ENCODE measurements around the gene MAPK14. TPM values are rescaled to one million over a fixed set of nuclear protein-coding genes. Genes with fewer than 3 reads are reported as not detected.

MAPK14 gene
- total RNA-seq, 1 experiment from 2014 or later: 60.9 TPM

DNA sequence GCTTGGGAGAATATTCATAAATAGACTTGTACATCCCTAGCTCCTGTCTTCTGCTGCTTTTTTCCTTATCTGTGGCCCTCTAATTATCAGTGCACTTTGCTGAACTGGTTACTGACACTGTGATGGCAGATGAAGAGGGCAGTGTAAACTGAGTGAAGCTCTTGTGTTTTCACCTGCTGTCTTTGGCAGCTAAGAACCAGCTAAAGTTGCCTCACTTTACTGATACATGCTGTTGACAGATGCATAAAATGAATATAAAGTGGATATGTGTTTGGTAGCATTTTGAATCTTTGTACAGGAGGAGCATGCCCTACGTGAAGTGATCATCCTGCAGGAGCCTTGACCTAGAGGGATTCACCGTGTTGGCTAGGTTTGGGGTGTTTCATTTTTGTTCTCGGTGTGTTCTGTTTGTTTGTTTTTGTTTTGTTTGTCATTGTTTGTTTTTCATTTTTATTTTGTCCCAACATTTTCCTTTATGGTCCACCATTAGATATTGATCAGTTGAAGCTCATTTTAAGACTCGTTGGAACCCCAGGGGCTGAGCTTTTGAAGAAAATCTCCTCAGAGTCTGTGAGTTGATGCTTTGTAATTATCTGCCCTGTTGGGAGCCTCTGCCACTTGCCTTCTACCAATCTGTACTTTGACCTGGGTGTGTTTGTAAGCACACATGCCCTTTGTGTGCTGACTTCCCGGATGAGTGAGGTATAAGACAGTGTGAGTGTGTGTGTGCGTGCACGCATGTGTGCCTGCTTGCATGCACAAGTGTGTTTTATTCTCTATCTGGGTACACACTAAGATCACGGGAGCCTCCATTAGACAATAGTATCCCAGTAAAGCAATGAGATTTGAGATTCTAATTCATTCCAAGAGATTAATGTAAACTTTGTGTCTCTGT is 68.1 kb downstream of the MAPK14 start:
- no TSS peak for BruUV-seq (replicated peaks)
- Mint-ChIP-seq H3K4me1 (ENCODE audit: low read depth, unreplicated experiment) (peaks cover 27% of the 10 kb centered on the region), H3K4me3 (ENCODE audit: low read depth, unreplicated experiment) (peak overlapping the region; percentile 58), H3K9me3 (ENCODE audit: low read depth, unreplicated experiment) (no peaks in the 10 kb centered on the region), H3K27me3 (ENCODE audit: unreplicated experiment) (no peaks in the 10 kb centered on the region), H3K27ac (ENCODE audit: unreplicated experiment) (peak overlapping the region; percentile 89), H3K36me3 (ENCODE audit: insufficient read depth, unreplicated experiment) (peaks cover 28% of the 10 kb centered on the region)
- DNase-seq: peak; percentile 59
- CTCF ChIA-PET: interaction anchor here (0.6 to 3.7 kb wide), 5 partner anchors 8 to 361 kb away, joined by 3 to 33 read pairs (median 3); partner anchors contain the start of gene MAPK14
- intact Hi-C loops (cut with micrococcal nuclease; ENCODE audit: unreplicated experiment): loop anchor here (1.0 to 5.0 kb wide), 2 partner anchors 68 to 123 kb away; partner anchors contain the start of gene MAPK14
- TF ChIP-seq, protein P1, sequence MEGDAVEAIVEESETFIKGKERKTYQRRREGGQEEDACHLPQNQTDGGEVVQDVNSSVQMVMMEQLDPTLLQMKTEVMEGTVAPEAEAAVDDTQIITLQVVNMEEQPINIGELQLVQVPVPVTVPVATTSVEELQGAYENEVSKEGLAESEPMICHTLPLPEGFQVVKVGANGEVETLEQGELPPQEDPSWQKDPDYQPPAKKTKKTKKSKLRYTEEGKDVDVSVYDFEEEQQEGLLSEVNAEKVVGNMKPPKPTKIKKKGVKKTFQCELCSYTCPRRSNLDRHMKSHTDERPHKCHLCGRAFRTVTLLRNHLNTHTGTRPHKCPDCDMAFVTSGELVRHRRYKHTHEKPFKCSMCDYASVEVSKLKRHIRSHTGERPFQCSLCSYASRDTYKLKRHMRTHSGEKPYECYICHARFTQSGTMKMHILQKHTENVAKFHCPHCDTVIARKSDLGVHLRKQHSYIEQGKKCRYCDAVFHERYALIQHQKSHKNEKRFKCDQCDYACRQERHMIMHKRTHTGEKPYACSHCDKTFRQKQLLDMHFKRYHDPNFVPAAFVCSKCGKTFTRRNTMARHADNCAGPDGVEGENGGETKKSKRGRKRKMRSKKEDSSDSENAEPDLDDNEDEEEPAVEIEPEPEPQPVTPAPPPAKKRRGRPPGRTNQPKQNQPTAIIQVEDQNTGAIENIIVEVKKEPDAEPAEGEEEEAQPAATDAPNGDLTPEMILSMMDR (IDR thresholded peaks at IDR 0.05; ENCODE audit: unreplicated experiment): no peak

DNA sequence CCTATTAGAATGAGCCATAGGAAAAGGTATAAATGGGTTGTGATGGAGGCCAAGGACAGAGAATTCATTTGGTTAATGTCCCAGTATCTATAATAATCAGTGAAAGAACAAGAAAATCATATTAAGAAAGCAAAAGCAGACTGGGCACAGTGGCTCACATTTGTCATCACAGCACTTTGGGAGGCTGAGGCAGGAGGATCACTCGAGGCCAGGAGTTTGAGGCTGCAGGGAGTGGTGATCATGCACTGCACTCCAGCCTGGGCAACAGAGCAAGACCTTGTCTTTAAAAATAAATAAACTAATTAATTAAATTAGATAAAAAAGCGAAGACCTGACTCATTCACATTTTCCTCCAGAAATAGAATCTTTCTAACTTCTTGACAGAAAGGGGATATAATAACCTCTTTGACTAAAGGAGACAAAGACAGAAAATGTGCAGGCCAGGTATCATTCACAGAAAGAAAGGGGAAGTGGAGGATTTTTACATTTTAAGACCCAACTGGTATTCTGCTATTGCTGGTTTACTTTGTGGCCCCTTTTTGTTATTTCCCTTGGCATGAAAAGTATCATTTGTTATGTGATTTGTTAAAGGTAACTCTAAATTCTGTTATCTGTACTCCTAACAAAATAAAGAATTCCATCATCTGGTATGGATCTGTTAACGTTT is 70.8 kb downstream of the MAPK14 start:
- Mint-ChIP-seq H3K4me3 (ENCODE audit: low read depth, unreplicated experiment) (no peak overlapping the region), H3K36me3 (ENCODE audit: insufficient read depth, unreplicated experiment) (peaks cover 7% of the 10 kb centered on the region), H3K27ac (ENCODE audit: unreplicated experiment) (no peak overlapping the region), H3K27me3 (ENCODE audit: unreplicated experiment) (no peaks in the 10 kb centered on the region), H3K4me1 (ENCODE audit: low read depth, unreplicated experiment) (peaks cover 27% of the 10 kb centered on the region), H3K9me3 (ENCODE audit: low read depth, unreplicated experiment) (no peaks in the 10 kb centered on the region)
- no peak for DNase-seq
- intact Hi-C loops (cut with micrococcal nuclease; ENCODE audit: unreplicated experiment): loop anchor here (5.0 kb wide), 1 partner anchor 126 kb away; no protein-coding TSS in a partner anchor
- TF ChIP-seq, protein P1 (IDR thresholded peaks at IDR 0.05; ENCODE audit: unreplicated experiment): no peak
- CTCF ChIA-PET: no interaction called here
- no TSS peak for BruUV-seq (replicated peaks)

DNA sequence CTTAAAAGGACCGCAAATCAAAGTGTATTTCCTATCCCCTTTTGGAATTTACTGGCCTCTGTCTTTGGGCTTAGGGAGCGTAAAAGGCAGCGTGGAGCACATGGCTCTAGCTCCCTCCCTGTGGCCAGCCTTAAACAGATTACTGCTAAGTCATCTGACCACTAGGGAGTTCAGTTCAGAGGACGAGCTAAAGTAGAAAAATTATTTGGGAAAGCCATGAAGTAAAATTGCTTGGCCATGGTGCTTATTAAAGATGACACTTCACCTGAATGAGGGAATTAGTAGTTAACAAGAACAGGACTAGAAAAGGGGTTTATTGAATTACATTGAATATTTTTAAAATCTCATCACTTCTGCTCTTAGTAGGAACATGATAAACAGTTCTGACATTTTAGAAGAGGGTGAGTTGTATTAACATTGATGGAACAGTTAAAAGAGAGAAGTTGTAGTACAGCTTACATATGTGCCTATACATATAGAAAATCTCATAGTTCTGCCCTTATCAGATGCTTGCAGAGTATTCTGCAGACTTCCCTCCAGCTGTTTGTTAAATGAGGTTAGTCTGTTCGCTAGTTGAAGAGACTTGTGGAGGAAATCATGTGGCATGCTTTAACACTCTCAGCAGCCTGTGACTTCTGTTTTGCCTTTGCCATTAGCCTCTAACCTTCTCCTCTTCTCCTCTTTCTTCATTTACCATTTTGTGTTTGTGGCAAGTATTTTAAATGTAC is 71.5 kb downstream of the MAPK14 start:
- CTCF ChIA-PET: no interaction called here
- no peak overlapping the region for H3K4me3 Mint-ChIP-seq (ENCODE audit: low read depth, unreplicated experiment)
- DNase-seq: no peak
- H3K27ac Mint-ChIP-seq (ENCODE audit: unreplicated experiment): no peak overlapping the region
- H3K4me1 Mint-ChIP-seq (ENCODE audit: low read depth, unreplicated experiment): peaks cover 27% of the 10 kb centered on the region
- TF ChIP-seq, protein P1 (IDR thresholded peaks at IDR 0.05; ENCODE audit: unreplicated experiment): no peak
- no peaks in the 10 kb centered on the region for H3K27me3 Mint-ChIP-seq (ENCODE audit: unreplicated experiment)
- H3K9me3 Mint-ChIP-seq (ENCODE audit: low read depth, unreplicated experiment): no peaks in the 10 kb centered on the region
- no TSS peak for BruUV-seq (replicated peaks)
- intact Hi-C loops (cut with micrococcal nuclease; ENCODE audit: unreplicated experiment): loop anchor here (5.0 kb wide), 1 partner anchor 127 kb away; no protein-coding TSS in a partner anchor
- H3K36me3 Mint-ChIP-seq (ENCODE audit: insufficient read depth, unreplicated experiment): peaks cover 11% of the 10 kb centered on the region

DNA sequence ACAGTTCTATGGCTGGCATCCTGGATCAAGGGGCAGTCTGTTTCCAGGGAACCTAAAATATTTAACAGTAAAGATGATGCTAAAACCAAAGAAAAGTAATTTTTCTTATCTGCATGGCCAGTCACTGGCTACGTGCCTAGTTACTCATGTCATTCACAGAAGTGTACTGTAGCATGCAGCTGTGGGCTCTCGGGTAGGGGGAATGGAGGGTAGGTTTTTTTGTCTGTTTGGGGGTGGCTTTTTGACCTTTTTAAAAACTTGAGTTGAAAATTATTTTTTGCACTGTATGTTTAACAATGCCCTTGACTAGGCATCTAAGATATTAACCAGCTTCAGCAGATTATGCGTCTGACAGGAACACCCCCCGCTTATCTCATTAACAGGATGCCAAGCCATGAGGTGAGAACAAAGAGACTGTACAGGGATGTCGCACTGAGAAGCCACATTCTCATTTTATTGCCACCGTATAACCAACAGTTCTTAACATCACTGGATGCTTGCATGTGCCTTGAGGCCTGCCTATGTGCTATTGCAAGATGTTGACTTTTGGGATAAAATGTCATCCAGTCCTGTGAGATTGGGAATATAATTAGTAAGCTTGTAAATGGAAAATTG is 72.4 kb downstream of the MAPK14 start:
- TF ChIP-seq, protein P1 (IDR thresholded peaks at IDR 0.05; ENCODE audit: unreplicated experiment): no peak
- DNase-seq: no peak
- H3K9me3 Mint-ChIP-seq (ENCODE audit: low read depth, unreplicated experiment): no peaks in the 10 kb centered on the region
- CTCF ChIA-PET: no interaction called here
- no peaks in the 10 kb centered on the region for H3K27me3 Mint-ChIP-seq (ENCODE audit: unreplicated experiment)
- BruUV-seq (replicated peaks): no TSS peak
- intact Hi-C loops (cut with micrococcal nuclease; ENCODE audit: unreplicated experiment): loop anchor here (5.0 kb wide), 1 partner anchor 128 kb away; no protein-coding TSS in a partner anchor
- H3K4me3 Mint-ChIP-seq (ENCODE audit: low read depth, unreplicated experiment): no peak overlapping the region
- peaks cover 19% of the 10 kb centered on the region for H3K4me1 Mint-ChIP-seq (ENCODE audit: low read depth, unreplicated experiment)
- H3K36me3 Mint-ChIP-seq (ENCODE audit: insufficient read depth, unreplicated experiment): peaks cover 15% of the 10 kb centered on the region
- no peak overlapping the region for H3K27ac Mint-ChIP-seq (ENCODE audit: unreplicated experiment)
